Activated CD4-positive, alpha-beta memory T cell treated with anti-CD3 and anti-CD28 coated beads for 36 hours (primary cell): ENCODE results near the gene BCDIN3D. TPM values are rescaled to one million over a fixed set of nuclear protein-coding genes. Genes with fewer than 3 reads are reported as not detected.
"Not testable (repeated sequence)": the region's sequence is repeated elsewhere in the genome, so short reads cannot be mapped to it uniquely, and the experiment has no call there.

ENCODE experiments used
- CTCF ChIA-PET: fragments of 350-600 bp; sonication (Branson Sonifier 250); formaldehyde crosslinking; loops from one replicate; lab custom pipeline; 2021; ENCODE audit warnings: antibody characterized with exemption, inconsistent platforms; lab: Charles Lee
- POLR2A ChIA-PET: fragments of 350-600 bp; sonication (Branson Sonifier 250); formaldehyde crosslinking; loops from one replicate; lab custom pipeline; 2021; ENCODE audit warnings: antibody characterized with exemption; lab: Charles Lee
- DNase-seq: peaks from one replicate; pipeline ENCODE4 v3.0.0-alpha.2; 2020
- H3K27ac Mint-ChIP-seq: one replicate; pipeline ENCODE4 v1.8.0; 2021; ENCODE audit warnings: mixed read lengths
- H3K27me3 Mint-ChIP-seq: one replicate; pipeline ENCODE4 v1.8.0; 2021; ENCODE audit warnings: mixed read lengths
- H3K36me3 Mint-ChIP-seq: one replicate; pipeline ENCODE4 v1.8.0; 2021; ENCODE audit warnings: mixed read lengths
- H3K4me1 Mint-ChIP-seq: one replicate; pipeline ENCODE4 v1.8.0; 2021; ENCODE audit warnings: low read depth, mixed read lengths
- H3K4me3 Mint-ChIP-seq: one replicate; pipeline ENCODE4 v1.8.0; 2021; ENCODE audit warnings: mild to moderate bottlenecking, mixed read lengths
- H3K9me3 Mint-ChIP-seq: one replicate; pipeline ENCODE4 v1.8.0; 2021; ENCODE audit warnings: mixed read lengths
- intact Hi-C: fragments of 100-400 bp; cut with micrococcal nuclease; formaldehyde crosslinking; loops from one replicate; pipeline ENCODE4 v1.15.1; 2023
- total RNA-seq, 2 experiments: library from RNA; stranded (reverse); gene quantifications; one replicate each; pipeline ENCODE4 v1.2.3, GENCODE V29; 2021

Gene BCDIN3D
- total RNA-seq, 2 experiments from 2014 or later = 5.8 to 6.1 TPM

- DNase-seq = no peak
- no peak overlapping the region for H3K4me3 Mint-ChIP-seq
- H3K36me3 Mint-ChIP-seq = no peaks in the 10 kb centered on the region
- POLR2A ChIA-PET = no interaction called here
- peaks cover 8% of the 10 kb centered on the region for H3K27me3 Mint-ChIP-seq
- CTCF ChIA-PET = no interaction called here
- no peak overlapping the region for H3K27ac Mint-ChIP-seq
- H3K9me3 Mint-ChIP-seq = peaks cover 6% of the 10 kb centered on the region
- intact Hi-C loops = no loop called here
- no peaks in the 10 kb centered on the region for H3K4me1 Mint-ChIP-seq
Measured at GRCh38 chr12:49885118-49885517, 42.2 kb upstream of the BCDIN3D start.

- intact Hi-C loops = no loop called here
- no peak overlapping the region for H3K27ac Mint-ChIP-seq
- DNase-seq = no peak
- H3K4me1 Mint-ChIP-seq = no peaks in the 10 kb centered on the region
- no peaks in the 10 kb centered on the region for H3K36me3 Mint-ChIP-seq
- H3K4me3 Mint-ChIP-seq = no peak overlapping the region
- CTCF ChIA-PET = interaction anchor here (0.9 kb wide), 2 partner anchors 16 to 173 kb away, joined by 3 read pairs; no protein-coding TSS in a partner anchor
- peaks cover 8% of the 10 kb centered on the region for H3K27me3 Mint-ChIP-seq
- peaks cover 27% of the 10 kb centered on the region for H3K9me3 Mint-ChIP-seq
- POLR2A ChIA-PET = no interaction called here
Measured at GRCh38 chr12:49882851-49883464, 40.1 kb upstream of the BCDIN3D start.

DNA sequence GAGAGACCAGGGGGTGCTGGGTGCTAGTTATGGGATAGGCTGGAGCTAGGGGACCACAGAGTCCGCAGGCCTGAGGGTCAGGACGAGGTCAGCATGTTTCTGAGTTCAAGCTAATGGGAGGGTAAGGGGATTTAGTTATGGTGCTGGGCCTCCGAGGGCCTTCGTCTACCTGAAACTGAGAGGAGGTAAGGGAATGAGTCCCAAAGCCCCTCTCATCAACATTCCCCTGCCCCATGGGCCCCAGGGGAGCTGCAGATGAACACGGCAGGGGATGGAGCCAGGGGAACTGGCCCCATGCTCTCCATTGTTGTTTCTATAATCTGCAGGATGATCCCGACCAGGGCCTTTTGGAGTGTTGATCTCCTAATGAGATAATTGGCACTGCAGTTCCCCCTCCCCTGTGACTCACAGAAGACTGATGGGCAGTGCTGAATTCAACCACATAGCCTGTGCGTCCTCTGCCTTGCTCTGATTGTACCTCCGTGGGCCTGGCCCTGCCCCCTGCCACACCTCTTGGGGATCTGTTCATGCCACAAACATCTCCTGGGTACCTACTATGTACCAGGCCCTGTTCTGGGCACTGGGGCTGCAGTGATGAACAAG, 39.4 kb upstream of the BCDIN3D start:
- ChIA-PET POLR2A (no interaction called here), CTCF (interaction anchor here (0.9 kb wide), 2 partner anchors 16 to 174 kb away, joined by 3 read pairs; no protein-coding TSS in a partner anchor)
- H3K9me3 Mint-ChIP-seq = peaks cover 31% of the 10 kb centered on the region
- peaks cover 8% of the 10 kb centered on the region for H3K27me3 Mint-ChIP-seq
- no peaks in the 10 kb centered on the region for H3K36me3 Mint-ChIP-seq
- no peak for DNase-seq
- intact Hi-C loops = no loop called here
- no peak overlapping the region for H3K27ac Mint-ChIP-seq
- no peak overlapping the region for H3K4me3 Mint-ChIP-seq
- no peaks in the 10 kb centered on the region for H3K4me1 Mint-ChIP-seq

- DNase-seq = no peak
- H3K9me3 Mint-ChIP-seq = peaks cover 31% of the 10 kb centered on the region
- ChIA-PET CTCF (interaction anchor here (0.8 kb wide), 1 partner anchor 15 kb away, joined by 3 read pairs; no protein-coding TSS in a partner anchor), POLR2A (no interaction called here)
- H3K27ac Mint-ChIP-seq = no peak overlapping the region
- intact Hi-C loops = no loop called here
- no peaks in the 10 kb centered on the region for H3K36me3 Mint-ChIP-seq
- no peaks in the 10 kb centered on the region for H3K4me1 Mint-ChIP-seq
- H3K4me3 Mint-ChIP-seq = no peak overlapping the region
- peaks cover 4% of the 10 kb centered on the region for H3K27me3 Mint-ChIP-seq
Measured at GRCh38 chr12:49881415-49882247, 38.7 kb upstream of the BCDIN3D start.

DNA sequence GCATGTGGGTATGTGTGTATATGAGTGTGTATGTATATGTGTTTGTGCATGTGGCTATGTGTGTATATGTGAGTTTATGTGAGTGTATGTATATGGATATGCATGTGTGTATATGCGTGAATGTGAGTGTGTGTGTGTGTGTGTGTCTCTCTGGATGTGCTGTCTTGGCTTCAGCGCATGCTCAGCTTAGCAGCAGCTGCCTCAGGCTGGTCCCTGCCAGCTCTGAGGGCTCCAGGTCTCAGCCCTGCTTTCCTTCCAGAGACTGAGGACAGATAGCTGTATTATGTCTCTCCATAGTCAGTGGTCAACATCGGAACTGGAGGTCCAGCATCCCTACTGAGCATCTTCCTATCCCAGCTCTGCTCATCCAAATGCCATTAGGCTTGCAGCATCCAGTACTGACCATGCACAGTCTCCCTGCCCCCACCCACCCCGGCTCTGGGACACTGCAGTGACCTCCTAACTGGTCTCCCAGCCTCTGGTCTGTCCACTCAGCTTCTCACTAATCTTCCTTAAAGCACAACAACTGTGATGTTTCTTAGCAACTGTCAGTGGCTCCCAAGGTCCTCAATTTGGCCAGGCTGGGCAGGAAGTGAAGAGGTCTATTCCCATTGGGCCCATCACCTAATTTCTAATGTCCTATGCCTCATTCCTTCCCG, 38.0 kb upstream of the BCDIN3D start:
- Mint-ChIP-seq H3K36me3 (no peaks in the 10 kb centered on the region), H3K27ac (no peak overlapping the region), H3K27me3 (peaks cover 4% of the 10 kb centered on the region), H3K4me3 (no peak overlapping the region), H3K4me1 (no peaks in the 10 kb centered on the region), H3K9me3 (peaks cover 31% of the 10 kb centered on the region)
- intact Hi-C loops = no loop called here
- no peak for DNase-seq
- POLR2A ChIA-PET = no interaction called here
- CTCF ChIA-PET = interaction anchor here (0.8 kb wide), 1 partner anchor 14 kb away, joined by 3 read pairs; no protein-coding TSS in a partner anchor

GRCh38 chr12:49879065-49879464, 36.2 kb upstream of the BCDIN3D start:
- H3K27ac Mint-ChIP-seq, CTCF ChIA-PET, POLR2A ChIA-PET, H3K27me3 Mint-ChIP-seq, H3K4me3 Mint-ChIP-seq, H3K36me3 Mint-ChIP-seq, DNase-seq, intact Hi-C loops, H3K4me1 Mint-ChIP-seq: not testable (repeated sequence)
- peaks cover 31% of the 10 kb centered on the region for H3K9me3 Mint-ChIP-seq

- POLR2A ChIA-PET = no interaction called here
- H3K36me3 Mint-ChIP-seq = no peaks in the 10 kb centered on the region
- H3K9me3 Mint-ChIP-seq = peaks cover 31% of the 10 kb centered on the region
Measured at GRCh38 chr12:49878021-49878420, 35.1 kb upstream of the BCDIN3D start.

DNA sequence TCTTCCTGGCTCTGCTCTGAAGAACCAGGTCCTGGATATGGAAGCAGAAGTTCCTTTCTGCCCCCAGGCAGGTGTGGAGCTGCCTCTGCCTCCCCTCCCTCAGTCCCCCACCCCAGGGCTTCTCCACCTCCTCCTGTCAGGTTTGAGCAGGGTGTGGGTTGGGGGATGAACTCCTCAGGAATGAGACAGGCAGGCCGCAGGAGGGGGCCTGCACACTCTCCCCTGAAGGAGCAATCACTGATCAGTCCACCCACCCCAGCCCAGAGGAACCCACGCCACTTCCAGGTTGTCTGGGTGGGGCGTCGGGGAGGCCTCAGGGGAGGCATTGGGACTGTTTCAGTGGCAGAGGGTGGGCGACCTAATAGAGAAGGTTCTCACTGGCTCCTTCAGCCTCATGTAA, 34.2 kb upstream of the BCDIN3D start:
- CTCF ChIA-PET = interaction anchor here (0.6 kb wide), 1 partner anchor 9 kb away, joined by 3 read pairs; no protein-coding TSS in a partner anchor
- Mint-ChIP-seq H3K9me3 (peaks cover 31% of the 10 kb centered on the region), H3K4me3 (no peak overlapping the region), H3K27me3 (no peaks in the 10 kb centered on the region), H3K36me3 (no peaks in the 10 kb centered on the region), H3K27ac (no peak overlapping the region), H3K4me1 (no peaks in the 10 kb centered on the region)
- no peak for DNase-seq
- POLR2A ChIA-PET = no interaction called here
- intact Hi-C loops = no loop called here

More at GRCh38 chr12:49878021-49878420, 35.1 kb upstream of the BCDIN3D start:
- H3K4me3 Mint-ChIP-seq = no peak overlapping the region
- no peaks in the 10 kb centered on the region for H3K4me1 Mint-ChIP-seq
- intact Hi-C loops = no loop called here
- H3K27ac Mint-ChIP-seq = no peak overlapping the region
- no peak for DNase-seq
- CTCF ChIA-PET = no interaction called here
- no peaks in the 10 kb centered on the region for H3K27me3 Mint-ChIP-seq

GRCh38 chr12:49876070-49876469, 33.2 kb upstream of the BCDIN3D start:
- ChIA-PET POLR2A (no interaction called here), CTCF (interaction anchor here (0.7 kb wide), 1 partner anchor 70 kb away, joined by 3 read pairs; no protein-coding TSS in a partner anchor)
- DNase-seq = no peak
- H3K9me3 Mint-ChIP-seq = peaks cover 31% of the 10 kb centered on the region
- no peak overlapping the region for H3K27ac Mint-ChIP-seq
- intact Hi-C loops = no loop called here
- no peaks in the 10 kb centered on the region for H3K27me3 Mint-ChIP-seq
- H3K4me1 Mint-ChIP-seq = no peaks in the 10 kb centered on the region
- no peaks in the 10 kb centered on the region for H3K36me3 Mint-ChIP-seq
- no peak overlapping the region for H3K4me3 Mint-ChIP-seq

GRCh38 chr12:49875115-49875720, 32.3 kb upstream of the BCDIN3D start:
- Mint-ChIP-seq H3K4me1 (no peaks in the 10 kb centered on the region), H3K36me3 (no peaks in the 10 kb centered on the region), H3K9me3 (peaks cover 26% of the 10 kb centered on the region), H3K27ac (no peak overlapping the region), H3K27me3 (no peaks in the 10 kb centered on the region), H3K4me3 (no peak overlapping the region)
- DNase-seq = no peak
- CTCF ChIA-PET = interaction anchor here (1.2 to 1.3 kb wide), 2 partner anchors 10 to 70 kb away, joined by 3 read pairs; no protein-coding TSS in a partner anchor
- POLR2A ChIA-PET = no interaction called here
- intact Hi-C loops = no loop called here

- intact Hi-C loops = no loop called here
- DNase-seq = peak; percentile 4
- CTCF ChIA-PET = interaction anchor here (1.2 to 1.3 kb wide), 2 partner anchors 9 to 71 kb away, joined by 3 read pairs; no protein-coding TSS in a partner anchor
Measured at GRCh38 chr12:49874142-49874897, 31.4 kb upstream of the BCDIN3D start.

More at GRCh38 chr12:49874142-49874897, 31.4 kb upstream of the BCDIN3D start:
- H3K4me3 Mint-ChIP-seq = no peak overlapping the region
- H3K9me3 Mint-ChIP-seq = peaks cover 17% of the 10 kb centered on the region
- H3K4me1 Mint-ChIP-seq = no peaks in the 10 kb centered on the region
- H3K36me3 Mint-ChIP-seq = no peaks in the 10 kb centered on the region
- POLR2A ChIA-PET = no interaction called here
- no peaks in the 10 kb centered on the region for H3K27me3 Mint-ChIP-seq
- no peak overlapping the region for H3K27ac Mint-ChIP-seq
